HK-2 (cell line): ENCODE data around the gene ARHGAP26.

ENCODE experiments used
- DNase-seq: peaks from one replicate; pipeline ENCODE4 v3.0.0-alpha.2; 2018; ENCODE audit not compliant: unreplicated experiment

ARHGAP26 gene

DNA sequence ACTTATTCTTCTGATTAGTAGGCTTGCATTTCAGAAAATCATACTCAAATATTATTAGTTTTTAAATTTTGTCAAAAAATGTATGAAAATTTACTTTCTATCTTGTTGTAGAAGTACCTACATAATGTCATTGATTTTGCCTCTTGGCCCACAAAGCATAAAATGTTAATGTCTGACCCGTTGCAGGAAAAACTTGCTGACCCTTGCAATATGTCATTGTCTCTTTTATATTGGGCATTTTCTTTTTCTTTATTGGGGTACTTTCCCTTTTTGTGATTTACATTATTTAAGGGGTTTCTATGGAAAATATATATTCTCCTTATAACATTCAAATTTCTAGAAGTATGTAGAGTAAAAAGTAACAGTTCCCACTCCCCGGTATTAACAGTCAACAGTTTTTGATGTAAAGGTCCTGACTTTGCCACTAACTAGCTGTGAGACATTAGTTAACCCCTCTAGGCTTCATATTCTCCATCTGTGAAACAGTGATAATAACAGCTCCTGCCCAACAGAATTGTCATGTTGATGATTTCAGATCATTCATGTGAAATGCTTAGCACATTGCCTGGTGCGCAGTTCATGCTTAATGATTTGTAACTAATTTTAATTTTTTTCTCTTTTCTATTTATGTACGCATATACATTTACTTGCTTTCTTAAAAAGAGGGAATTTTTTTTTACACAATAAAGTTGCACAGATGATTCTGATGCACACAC is 243.2 kb downstream of the ARHGAP26 start:
- no peak for DNase-seq

DNA sequence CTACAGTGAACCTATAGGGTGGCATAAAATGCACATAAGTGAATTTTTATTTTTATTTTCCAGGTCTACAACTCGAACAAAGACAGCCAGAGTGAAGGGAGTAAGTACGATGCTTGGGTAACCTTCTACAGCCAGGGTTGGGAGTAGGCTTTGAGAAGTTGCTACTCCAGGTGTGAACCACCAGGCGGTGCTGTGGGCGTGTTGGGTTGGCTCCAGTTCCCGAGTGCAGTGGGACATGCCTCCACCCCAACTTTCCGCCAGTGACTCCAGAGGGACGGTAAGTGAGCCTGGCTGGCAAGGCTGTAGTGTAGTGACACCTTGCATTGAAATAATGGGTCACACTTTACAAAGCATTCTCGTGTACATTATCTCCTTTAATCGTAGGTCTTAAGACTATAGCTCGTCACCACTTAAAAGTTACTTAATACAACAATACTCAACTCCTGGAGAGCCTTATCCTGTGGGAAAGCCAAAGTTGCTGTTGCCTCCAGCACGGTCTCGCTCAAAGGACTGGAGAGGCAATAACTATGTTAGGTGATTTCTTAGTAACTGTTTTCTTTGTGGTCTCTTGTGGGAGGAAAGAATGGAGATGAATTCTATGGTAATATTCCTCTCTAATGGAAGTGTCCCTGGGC is 244.0 kb downstream of the ARHGAP26 start:
- DNase-seq, result no peak

DNA sequence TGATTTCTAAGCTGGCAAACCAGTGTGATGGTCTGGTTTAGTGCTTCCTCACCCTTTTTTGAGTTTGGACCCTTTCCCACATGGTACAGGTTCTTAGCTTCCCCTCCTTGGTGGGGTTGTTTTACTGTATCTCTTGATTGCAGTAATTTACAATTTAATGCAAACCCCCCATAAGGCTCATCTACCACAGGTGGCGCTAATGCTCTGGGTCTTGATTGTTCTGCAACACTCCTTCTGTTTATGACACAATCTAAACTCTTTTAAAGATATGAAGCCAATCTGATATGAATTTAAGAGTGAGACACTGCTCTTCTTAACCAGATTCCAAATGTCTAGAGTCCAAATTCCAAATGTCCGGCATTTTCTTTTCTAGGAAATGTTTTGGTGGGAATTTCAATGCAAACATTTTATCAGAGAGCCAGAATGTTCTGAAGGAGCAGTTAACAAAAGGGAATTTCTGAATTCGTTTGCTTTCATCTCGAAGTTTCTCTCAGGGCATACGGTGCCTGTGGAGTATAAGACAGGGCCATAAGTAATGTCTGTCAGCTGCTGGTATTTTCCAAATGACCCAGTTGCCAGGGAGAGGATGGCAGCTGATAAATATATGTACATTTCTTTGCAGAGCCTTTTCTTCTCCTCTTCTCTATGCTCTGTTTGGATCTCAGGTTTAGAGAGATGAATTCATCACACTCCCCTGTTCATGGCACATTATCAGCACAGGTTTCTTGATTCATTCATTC is 246.8 kb downstream of the ARHGAP26 start:
- no peak for DNase-seq

DNA sequence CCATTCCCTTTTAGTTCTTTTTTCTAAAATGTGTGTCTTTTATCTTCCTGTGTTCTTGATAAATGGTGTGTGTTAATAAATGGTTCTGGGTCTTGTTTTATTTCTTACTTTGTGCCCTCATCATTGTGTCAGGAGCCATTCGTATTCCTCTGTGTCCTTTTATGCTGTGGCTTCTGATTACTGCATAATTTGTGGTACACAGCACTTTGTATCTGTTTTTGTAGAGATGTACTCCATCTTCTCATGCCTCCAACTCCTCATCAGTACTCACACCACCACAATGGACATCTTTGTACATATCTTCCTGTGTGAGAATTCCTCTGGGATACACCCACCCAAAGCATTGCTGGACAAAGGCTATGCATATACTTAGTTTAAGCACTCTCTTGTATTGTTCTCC is 247.4 kb downstream of the ARHGAP26 start:
- DNase-seq, result no peak

DNA sequence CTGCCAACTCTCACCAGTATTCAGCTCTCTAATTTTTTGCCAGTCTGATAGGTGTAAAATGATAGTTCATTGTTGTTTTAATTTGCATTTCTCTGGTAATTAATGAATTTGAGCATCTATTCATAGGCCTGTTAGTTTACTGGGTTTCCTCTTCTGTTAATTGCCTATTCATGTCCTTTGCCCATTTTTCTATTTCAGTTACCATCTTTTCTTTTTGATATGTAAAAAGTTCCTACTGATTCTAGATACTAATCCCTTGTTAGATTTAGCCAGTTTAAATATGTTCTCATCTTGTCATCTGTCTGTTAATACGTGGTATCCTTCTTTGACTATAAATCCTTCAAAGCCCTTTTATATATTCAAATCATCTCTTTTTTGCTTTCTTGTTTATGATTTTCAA is 247.8 kb downstream of the ARHGAP26 start:
- no peak for DNase-seq

DNA sequence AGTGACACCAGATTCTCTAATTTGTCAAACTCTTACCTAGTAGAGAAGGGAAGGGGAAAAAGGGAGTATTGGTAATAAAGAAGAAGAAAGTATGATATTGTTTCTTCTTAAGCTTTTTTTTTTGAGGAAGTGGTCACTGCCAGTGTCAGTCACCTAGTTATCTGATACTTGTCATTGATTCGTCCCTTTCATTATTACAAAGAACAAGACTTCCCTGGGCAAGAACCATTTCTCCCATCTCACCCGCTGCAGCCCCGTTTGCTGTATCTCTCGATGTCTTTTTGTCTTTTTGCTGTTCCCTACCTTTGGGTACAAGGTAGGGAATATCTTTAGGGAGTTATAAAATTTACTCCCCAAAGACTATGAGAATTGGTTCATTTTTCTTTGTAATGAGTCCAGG is 249.0 kb downstream of the ARHGAP26 start:
- DNase-seq, result no peak

DNA sequence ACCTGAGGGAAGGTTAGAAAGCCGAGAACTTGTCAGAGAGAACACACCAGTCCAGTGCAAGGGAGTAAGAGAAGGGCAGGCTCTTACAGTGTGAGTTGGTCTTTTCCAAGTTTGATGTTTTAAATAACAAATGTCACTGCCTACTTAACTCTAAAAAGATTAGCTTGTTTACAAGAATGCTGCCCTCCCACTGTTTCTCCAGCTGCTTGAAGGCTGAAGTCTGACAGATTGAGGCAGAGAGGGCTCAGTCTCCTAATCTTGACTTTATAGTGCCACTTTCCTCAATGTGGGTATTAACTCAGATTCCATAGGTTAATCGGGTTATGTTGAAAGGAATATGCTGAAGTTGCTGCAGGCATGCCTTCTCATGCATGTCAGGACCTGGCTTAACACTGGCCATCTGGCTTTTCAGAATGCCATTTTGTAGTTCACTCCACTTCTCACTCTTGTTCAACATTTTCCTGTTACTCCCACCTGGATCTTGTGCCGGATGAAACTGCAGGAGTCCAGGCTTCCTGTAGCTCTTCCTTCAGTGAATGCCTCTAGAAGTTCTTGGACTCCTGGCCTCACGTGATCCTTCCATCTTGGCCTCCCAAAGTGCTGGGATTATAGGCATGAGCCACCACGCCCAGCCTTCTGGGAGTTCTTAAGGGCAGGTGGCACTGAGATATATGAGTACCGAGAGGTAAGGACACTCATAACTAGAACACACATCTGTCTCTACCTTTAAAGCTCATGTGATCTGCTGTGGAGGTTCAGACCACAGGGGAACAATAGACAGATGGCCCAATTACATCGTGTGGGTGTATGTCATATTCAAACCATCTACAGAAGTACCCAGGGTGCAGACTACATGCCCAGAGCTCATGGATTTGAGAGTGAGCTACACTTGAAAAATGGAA is 249.7 kb downstream of the ARHGAP26 start:
- DNase-seq, result no peak

DNA sequence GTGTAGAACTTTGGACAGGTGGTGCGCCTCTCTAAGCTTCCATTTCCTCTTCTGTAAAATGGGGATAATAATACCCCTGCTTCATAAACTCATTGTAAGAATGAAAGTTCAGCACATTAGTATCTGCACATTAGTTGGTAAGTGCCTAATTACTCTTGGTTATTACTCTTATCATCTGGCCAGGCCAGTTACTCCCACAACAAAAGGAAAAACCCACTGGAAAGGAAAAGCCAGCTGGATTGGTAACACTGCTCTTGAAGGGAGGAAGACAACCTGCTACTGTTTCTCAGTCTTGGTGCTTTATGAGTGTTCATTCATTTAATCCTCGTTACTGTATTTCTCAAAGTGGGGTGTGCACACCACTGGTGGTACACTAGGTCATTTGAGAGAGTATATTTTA is 251.4 kb downstream of the ARHGAP26 start:
- no peak for DNase-seq

DNA sequence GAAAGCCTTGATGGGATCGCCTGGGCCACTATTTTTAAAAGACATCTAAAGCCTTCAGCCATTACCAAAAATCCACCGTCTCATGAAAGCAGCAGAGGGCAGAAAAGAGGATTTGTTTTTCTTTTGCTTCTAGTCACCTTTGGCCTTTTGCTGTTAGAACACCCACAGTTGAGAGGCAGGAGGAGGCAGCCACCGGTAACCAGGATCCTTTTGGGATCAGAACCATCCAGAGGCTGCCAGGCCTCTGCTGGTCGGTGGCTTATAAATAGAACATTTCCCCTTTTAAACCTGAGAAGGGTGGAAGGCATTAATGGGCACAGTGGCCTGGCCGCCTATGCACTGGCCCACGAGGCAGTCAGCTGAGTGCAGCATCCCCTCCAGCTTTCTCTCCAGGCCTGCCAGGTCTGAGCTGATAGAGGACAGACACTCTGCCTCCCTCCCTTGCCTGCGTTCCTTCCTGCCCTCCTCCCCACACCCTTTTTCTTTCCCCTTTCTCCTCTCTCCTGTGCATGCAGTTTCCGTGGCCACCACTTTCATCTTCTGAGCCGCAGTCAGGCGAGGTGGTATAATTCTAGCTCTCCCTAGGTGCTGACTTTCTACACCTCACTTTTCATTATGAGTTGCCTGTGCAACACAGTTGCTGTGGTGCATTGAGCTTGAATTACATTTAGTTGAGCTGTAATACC is 253.4 kb downstream of the ARHGAP26 start:
- DNase-seq, result no peak

DNA sequence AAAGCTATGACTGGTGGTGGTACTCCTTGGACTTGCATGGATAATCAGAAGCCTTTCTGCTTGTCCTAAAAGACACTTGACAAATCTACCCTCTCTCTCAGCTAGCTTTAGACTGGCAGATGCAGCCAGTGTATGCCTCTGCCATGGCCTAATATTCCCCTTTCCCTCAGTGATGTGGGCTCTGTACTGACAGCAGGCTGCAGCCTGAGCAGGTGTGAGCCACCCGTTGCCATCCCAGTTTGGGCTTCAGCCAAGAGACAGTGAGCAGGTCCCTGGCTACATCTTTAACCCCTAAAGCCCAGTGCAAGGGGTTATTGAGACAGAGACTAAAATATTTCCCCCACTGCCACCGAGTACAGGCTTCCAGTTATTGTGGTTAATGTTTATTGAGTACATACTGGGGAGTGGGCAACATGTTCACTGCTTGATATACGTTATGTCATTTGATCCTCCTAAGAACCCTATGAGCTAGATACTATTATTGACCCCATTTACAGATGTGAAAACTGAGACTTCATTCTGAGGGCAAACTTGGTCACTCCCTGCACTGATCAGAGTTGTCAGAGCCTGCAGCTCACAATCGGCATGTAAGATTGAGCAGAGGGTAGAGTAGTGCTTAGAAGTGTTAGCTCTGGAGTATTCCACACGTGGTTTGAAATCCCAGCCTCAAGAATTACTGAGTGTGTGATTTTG is 254.2 kb downstream of the ARHGAP26 start:
- DNase-seq, result no peak

DNA sequence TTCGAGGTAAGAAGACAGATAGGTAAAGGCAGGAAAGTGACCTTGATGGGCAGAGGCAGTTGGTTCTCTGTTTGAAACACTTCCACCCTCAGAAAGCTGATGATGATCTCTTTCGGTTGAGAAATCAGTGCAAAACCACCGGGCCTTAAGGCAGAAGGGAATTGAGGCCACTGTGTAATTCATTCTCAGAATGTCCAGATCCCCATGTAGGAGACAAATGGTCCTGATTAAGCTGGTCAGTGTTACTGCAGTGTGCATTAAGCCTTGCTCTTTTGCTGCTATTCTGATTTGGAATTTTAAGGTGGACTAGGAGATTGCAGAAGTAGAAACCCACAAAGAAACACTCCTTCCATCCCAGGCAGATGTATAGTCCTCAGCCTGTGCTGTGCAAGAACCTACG is 255.2 kb downstream of the ARHGAP26 start:
- DNase-seq, result no peak

DNA sequence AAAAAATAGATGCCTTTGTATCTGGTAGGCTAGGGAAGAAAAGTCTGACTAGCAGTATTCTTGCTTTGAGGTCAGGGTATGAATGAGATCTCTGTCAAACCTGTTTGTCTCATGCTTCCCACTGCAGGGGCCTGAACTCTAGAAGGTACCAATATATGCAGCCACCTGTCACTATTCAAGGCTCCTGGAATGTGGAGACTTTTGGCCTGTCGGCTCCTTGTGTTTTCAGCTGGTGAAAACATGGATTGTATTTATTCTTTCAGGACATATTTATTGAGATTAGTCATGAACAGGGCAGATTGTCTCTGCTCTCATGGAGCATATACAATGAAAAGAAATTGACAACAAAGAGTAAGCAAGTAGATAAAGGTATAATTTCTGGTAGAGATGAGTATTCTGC is 255.8 kb downstream of the ARHGAP26 start:
- no peak for DNase-seq

DNA sequence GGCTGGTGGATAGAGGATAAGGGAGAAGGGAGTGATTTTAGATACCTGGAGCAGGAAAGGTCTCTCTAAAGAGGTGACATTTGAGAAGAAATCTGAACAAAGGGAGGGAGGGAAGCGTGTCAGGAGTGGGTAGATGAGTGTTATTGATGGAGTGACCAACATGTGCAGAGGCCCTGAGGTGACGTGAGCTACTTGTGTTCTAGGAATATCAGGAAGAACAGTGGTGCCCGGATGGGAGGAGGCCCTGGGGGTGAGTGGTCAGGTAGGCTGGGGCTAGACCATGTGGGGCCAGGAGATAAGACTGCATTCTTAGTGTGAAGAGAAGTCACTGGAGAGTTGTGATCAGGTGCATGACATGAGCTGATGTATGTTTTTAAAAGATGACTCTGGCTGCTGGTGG is 256.2 kb downstream of the ARHGAP26 start:
- DNase-seq, result no peak

DNA sequence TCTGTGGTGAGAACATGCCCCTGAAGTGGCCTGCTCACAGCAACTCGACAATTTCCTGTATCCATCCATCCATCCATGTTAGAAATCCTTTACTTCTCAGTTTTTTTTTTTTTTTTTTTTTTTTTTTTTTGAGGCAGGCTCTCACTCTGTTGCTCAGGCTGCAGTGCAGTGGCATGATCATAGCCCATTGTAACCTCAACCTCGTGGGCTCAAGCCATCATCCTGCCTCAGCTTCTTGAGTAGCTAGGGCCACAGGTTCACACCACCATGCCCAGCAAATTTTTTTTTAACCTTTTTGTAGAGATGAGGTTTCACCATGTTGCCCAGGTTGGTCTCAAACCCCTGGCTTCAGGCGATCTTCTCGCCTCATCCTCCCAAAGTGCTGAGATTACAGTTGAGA is 259.1 kb downstream of the ARHGAP26 start:
- no peak for DNase-seq

DNA sequence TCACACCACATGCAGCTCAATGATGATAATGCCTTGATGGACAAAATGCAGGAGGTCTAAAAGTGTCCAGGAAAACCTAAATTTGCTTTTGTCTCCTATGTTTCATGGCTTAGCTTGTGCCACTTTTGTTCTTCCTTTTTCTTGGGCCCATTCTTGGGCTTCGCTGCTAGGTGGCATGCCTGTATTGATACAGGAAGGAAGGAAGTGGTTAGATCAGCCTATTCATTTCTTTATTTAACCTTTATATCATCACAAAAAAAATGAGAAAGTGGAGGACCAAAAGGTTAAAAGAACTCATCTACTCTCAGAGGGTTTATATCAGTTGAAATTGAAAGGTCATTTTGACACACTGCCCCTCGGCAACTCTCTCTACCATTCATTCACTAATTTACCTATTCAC is 260.2 kb downstream of the ARHGAP26 start:
- no peak for DNase-seq

DNA sequence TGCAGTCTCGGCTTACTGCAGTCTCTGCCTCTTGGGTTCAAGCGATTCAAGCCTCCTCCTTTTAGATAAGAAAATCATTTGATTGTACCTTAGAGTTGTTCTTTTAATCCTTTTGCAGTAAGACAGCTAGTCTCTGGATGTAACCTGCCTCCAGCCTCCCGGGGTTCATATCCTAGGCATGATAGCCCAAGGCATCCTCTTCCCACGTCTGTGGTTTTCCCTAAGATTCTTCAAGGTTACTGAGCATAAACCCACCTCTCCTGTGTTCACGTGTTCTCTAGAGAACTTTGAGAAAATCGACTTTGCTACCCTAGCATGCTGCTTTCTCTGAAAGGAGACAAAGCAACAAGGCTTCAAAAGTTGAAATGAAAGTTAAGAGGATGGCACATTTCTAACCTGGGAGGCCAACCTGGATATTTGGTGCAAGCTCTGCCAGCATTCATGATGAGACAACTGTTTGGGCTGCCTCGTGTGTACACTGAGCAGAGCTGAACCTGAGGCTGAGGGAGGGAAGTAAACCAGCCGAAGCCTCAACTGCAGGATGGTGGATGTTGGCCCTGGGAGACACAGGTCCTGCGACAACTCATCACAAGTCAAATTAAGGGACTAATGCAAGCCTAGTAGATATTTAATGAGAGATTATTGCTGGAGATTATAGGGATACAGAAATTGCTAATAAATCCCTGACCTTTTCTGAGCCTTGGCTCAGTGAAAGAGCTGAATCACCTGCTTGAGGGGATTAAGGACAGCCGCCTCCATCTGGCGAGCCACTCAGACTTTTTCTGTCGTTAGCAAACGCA is 261.8 kb downstream of the ARHGAP26 start:
- no peak for DNase-seq

DNA sequence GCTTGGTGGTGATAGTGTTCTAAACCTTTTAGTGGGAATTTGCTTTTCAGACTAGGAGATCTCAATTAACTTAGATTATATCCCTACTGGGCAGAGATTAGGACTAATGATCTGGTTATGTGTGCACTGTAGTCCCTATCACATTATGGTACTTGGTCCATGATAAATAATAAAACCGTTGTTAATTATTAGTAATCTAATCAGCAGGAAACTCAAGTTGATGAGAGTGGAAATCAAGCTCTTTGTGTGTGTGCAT is 262.3 kb downstream of the ARHGAP26 start:
- no peak for DNase-seq

DNA sequence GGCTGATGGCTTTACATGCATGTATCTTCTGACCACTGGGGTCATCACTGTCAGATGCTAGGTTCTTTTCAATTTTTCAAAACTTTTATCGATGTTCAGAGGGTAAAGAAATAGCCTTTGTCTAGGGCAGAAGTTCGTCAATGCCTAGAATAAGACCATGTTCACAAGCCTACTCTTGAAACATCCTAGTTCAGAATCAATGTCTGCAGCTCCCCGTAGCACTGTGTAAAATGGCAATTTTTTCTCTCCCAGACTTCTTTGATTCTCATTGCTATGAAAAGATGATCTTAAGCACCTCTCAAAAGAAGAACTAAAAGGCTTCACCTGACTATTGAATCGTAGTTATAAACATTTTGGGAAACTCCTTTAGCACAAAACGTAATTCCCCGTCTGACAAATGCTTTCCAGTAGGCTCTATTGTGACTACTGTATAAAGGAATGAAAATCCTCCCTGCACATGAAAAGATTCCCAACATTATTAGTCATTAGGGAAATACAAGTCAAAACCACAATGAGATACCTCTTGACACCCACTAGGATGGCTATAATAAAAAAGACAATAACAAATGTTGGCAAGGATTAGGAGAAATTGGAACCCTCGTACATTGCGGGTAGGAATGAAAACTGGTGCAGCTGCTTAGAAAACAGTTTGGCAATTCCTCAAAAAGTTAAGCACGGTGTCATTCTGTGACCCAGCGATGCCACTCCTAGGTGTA is 263.5 kb downstream of the ARHGAP26 start:
- DNase-seq, result no peak

DNA sequence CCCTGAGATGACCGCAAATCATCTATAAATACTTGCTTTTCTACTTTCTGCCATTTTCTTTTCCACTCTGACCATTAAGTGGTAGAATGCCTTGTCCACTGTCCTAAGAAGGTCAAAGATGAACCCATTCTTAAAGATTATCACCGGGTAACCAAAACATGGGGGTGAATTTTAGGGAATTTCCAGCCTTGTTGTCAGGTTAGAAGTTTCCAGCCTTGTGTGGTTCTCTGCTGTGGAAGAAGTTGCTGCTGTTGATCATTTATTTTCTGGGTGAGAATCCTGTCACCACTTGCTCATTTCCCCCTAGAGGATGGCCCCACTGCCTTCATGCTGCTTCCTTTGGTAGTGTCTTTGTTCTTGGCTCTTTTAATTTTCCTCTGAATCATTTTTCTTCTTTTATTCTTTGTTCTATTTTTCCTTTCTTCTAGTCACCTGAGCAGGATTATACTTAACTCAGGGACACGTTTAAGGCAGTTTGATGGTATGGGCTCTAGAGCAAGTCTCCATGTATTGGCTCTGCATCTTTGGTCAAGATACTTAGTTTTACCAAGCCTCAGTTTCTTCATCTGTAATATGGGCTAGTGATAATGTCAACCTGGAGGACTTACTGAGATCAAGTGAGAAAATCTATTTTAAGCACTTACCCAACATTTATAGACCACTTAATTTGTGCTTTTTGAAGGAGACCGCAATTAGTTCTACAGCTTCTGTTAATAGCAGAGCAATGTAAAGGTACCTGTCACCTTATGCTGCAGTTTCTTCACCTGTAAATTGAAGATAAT is 266.2 kb downstream of the ARHGAP26 start:
- DNase-seq, result no peak
